ENCODE data around the gene ADORA2A.
A peak's percentile ranks its signal among the peaks of the same experiment; 100 is the strongest.
"Not testable (repeated sequence)": the region's sequence is repeated elsewhere in the genome, so short reads cannot be mapped to it uniquely, and the experiment has no call there.

The ADORA2A gene

GRCh38 chr22:24465975-24466374, 38.6 kb downstream of the ADORA2A start:
- Mint-ChIP-seq H3K4me3 (no peak overlapping the region), H3K27ac (no peak overlapping the region), H3K36me3 (no peaks in the 10 kb centered on the region), H3K27me3 (no peaks in the 10 kb centered on the region), H3K9me3 (no peaks in the 10 kb centered on the region), H3K4me1 (peaks cover 4% of the 10 kb centered on the region)

DNA sequence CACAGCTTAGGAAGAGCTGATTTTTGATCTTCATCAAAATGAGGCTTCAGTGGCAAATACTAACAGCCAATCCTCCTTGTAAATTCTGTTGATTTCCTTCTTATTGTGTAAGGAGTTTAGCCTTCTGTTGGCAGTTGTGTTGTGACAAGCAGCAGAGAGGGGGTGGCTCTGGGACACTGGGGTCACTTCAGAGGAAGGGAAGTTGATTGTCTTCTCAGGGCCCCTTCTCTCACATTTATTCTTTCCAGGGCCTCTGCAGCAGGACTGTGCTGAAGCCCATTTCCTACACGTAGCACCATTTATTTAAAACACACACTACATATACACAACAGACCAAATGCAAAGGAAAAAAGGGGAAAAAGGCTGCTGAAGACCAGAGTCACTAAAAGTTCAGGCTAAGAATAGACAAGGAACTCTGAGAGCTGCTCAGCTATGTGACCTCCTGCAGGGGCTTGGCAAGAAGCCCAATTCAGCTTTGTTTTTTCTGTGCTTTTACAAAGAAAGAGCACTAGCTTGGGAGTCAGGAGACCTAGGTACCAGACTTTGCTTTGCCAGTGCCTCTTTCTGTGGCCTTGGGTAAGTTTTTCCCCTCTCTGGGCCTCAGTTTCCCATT, 39.4 kb downstream of the ADORA2A start:
- Mint-ChIP-seq H3K4me3 (no peak overlapping the region), H3K9me3 (no peaks in the 10 kb centered on the region), H3K36me3 (no peaks in the 10 kb centered on the region), H3K27ac (no peak overlapping the region), H3K27me3 (no peaks in the 10 kb centered on the region), H3K4me1 (peaks cover 4% of the 10 kb centered on the region)

DNA sequence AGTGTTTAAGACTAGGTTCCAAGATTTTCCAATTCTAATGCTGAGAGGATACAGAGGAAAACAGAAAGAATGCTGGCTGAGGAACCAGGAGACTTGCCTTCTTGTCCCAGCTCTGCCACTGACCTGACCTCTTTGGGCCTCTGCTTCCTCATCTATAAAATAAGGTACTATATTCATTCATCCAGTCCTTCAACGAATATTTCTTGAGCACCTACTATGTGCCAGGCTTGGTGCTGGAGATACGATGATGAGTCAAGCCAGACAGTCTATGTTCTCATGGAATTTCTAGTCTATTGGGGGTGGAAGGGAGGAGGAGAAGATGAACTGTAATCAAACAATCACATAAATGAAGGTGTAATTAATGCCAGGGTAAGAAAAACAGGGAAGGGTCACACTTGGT, 39.9 kb downstream of the ADORA2A start:
- H3K4me3 Mint-ChIP-seq = no peak overlapping the region
- no peak overlapping the region for H3K27ac Mint-ChIP-seq

GRCh38 chr22:24471570-24471969, 44.2 kb downstream of the ADORA2A start:
- Mint-ChIP-seq H3K9me3 (peaks cover 6% of the 10 kb centered on the region), H3K4me3 (no peak overlapping the region), H3K27ac (no peak overlapping the region), H3K27me3 (no peaks in the 10 kb centered on the region), H3K36me3 (no peaks in the 10 kb centered on the region), H3K4me1 (no peaks in the 10 kb centered on the region)

More for the DNA sequence above, 39.9 kb downstream of the ADORA2A start:
- Mint-ChIP-seq H3K27me3 (no peaks in the 10 kb centered on the region), H3K9me3 (no peaks in the 10 kb centered on the region), H3K4me1 (peaks cover 4% of the 10 kb centered on the region), H3K36me3 (no peaks in the 10 kb centered on the region)

- Mint-ChIP-seq H3K36me3 (peaks cover 2% of the 10 kb centered on the region), H3K9me3 (peaks cover 6% of the 10 kb centered on the region), H3K27me3 (no peaks in the 10 kb centered on the region), H3K27ac (no peak overlapping the region), H3K4me3 (no peak overlapping the region), H3K4me1 (no peaks in the 10 kb centered on the region)
These were observed 45.9 kb downstream of the ADORA2A start for GRCh38 chr22:24473284-24473683.

- peaks cover 2% of the 10 kb centered on the region for H3K36me3 Mint-ChIP-seq
- H3K9me3 Mint-ChIP-seq = peaks cover 6% of the 10 kb centered on the region
- H3K27me3 Mint-ChIP-seq = no peaks in the 10 kb centered on the region
- no peaks in the 10 kb centered on the region for H3K4me1 Mint-ChIP-seq
- no peak overlapping the region for H3K4me3 Mint-ChIP-seq
- no peak overlapping the region for H3K27ac Mint-ChIP-seq
These were observed 46.8 kb downstream of the ADORA2A start for GRCh38 chr22:24474221-24474620.

GRCh38 chr22:24474649-24475255, 47.4 kb downstream of the ADORA2A start:
- Mint-ChIP-seq H3K36me3 (peaks cover 2% of the 10 kb centered on the region), H3K4me1 (no peaks in the 10 kb centered on the region), H3K27me3 (no peaks in the 10 kb centered on the region), H3K9me3 (peaks cover 6% of the 10 kb centered on the region), H3K4me3 (no peak overlapping the region), H3K27ac (no peak overlapping the region)

DNA sequence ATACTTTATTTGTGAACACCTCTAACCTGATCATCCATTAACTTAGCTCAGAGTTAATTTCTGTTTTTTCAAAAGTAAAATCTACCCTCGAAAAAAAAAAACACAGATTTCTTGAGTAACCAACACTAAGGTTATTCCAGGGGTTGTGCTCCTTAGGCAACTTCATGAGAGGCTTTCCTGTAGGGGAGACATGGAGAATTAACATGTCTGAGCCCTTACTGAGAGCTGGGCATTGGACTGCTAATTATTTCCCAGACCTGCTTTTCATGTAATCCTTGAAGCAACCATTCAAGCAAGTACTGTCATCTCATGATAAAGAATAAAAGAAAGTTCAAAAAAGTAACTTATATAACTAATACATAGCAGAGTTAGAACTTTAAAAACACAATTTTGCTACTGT, 54.2 kb downstream of the ADORA2A start:
- Mint-ChIP-seq H3K4me3 (no peak overlapping the region), H3K9me3 (no peaks in the 10 kb centered on the region), H3K27ac (no peak overlapping the region), H3K4me1 (peaks cover 12% of the 10 kb centered on the region), H3K27me3 (no peaks in the 10 kb centered on the region), H3K36me3 (peaks cover 2% of the 10 kb centered on the region)

DNA sequence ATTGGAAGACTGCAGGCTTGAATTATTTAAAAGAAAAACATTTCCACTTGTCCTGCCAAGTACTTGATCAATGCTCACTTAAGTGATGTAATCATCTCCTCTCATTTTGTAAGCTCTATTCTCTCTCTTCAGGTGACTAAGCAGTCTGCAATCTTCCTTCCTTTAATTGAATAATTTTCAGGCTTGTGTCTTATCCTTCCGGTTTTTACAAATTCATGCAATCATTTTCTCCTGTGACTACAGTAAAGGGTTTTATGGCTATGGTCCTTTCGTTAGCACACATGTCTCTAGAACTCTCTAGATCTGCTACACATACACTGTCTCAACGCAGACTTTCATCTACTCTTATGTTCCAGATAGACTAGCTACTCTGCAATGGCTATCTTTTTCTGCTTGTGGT, 55.2 kb downstream of the ADORA2A start:
- H3K4me1 Mint-ChIP-seq = peaks cover 12% of the 10 kb centered on the region
- H3K9me3 Mint-ChIP-seq = no peaks in the 10 kb centered on the region
- no peaks in the 10 kb centered on the region for H3K36me3 Mint-ChIP-seq
- H3K27ac Mint-ChIP-seq = peak overlapping the region; percentile 1
- H3K4me3 Mint-ChIP-seq = no peak overlapping the region
- H3K27me3 Mint-ChIP-seq = no peaks in the 10 kb centered on the region

GRCh38 chr22:24482998-24483397, 55.6 kb downstream of the ADORA2A start:
- Mint-ChIP-seq H3K27ac (peak overlapping the region; percentile 1), H3K36me3 (no peaks in the 10 kb centered on the region), H3K4me3 (no peak overlapping the region), H3K9me3 (no peaks in the 10 kb centered on the region), H3K4me1 (peaks cover 12% of the 10 kb centered on the region), H3K27me3 (no peaks in the 10 kb centered on the region)

- Mint-ChIP-seq H3K4me3 (no peak overlapping the region), H3K4me1 (peaks cover 12% of the 10 kb centered on the region), H3K36me3 (no peaks in the 10 kb centered on the region), H3K27ac (peak overlapping the region; percentile 37), H3K27me3 (no peaks in the 10 kb centered on the region), H3K9me3 (no peaks in the 10 kb centered on the region)
These were observed 56.7 kb downstream of the ADORA2A start for GRCh38 chr22:24483976-24484545.

GRCh38 chr22:24485170-24485569, 57.8 kb downstream of the ADORA2A start:
- Mint-ChIP-seq H3K4me3 (no peak overlapping the region), H3K36me3 (no peaks in the 10 kb centered on the region), H3K27ac (no peak overlapping the region), H3K4me1 (peaks cover 12% of the 10 kb centered on the region), H3K27me3 (no peaks in the 10 kb centered on the region), H3K9me3 (no peaks in the 10 kb centered on the region)

DNA sequence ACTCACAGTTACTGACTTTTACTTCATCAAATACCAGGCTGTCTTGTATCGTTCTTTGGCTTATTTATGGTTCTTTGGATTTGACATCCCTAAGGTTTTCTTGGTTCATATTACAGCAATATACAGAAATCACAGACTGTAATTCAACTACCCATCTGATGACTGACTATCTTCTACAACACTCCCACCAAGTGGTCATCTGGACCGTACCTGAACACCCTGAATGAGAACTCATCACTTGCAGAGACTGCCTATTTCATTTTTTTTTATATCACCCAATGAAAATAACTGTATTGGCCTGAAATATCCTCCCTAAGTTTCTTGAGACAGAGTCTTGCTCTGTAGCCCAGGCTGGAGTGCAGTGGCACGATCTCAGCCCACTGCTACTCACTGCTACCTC, 58.2 kb downstream of the ADORA2A start:
- H3K4me1 Mint-ChIP-seq = peaks cover 12% of the 10 kb centered on the region
- H3K9me3 Mint-ChIP-seq = no peaks in the 10 kb centered on the region
- no peak overlapping the region for H3K4me3 Mint-ChIP-seq
- H3K36me3 Mint-ChIP-seq = no peaks in the 10 kb centered on the region
- H3K27me3 Mint-ChIP-seq = no peaks in the 10 kb centered on the region
- H3K27ac Mint-ChIP-seq = no peak overlapping the region

DNA sequence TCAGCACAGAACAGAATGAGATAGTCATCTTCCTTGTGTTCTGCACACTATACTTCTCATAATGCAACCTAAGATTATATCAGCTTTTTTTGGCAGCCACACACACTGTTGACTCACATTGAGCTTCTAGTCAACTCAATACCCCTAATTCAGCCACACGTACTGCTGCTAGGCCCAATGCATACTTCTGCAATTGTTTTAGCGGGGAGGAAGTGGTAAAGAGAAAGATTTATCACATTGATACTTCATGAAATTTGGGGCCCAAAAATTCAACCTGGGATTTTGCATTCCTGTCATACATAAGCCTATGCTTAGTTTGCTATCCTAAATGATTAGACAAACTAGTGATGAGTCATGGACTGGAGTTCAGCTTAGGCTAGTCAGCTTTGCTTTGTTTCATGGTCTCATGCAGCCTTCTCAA, 59.1 kb downstream of the ADORA2A start:
- H3K27ac Mint-ChIP-seq = peak overlapping the region; percentile 8
- H3K36me3 Mint-ChIP-seq = no peaks in the 10 kb centered on the region
- H3K9me3 Mint-ChIP-seq = no peaks in the 10 kb centered on the region
- H3K4me1 Mint-ChIP-seq = peaks cover 12% of the 10 kb centered on the region
- no peaks in the 10 kb centered on the region for H3K27me3 Mint-ChIP-seq
- H3K4me3 Mint-ChIP-seq = no peak overlapping the region

DNA sequence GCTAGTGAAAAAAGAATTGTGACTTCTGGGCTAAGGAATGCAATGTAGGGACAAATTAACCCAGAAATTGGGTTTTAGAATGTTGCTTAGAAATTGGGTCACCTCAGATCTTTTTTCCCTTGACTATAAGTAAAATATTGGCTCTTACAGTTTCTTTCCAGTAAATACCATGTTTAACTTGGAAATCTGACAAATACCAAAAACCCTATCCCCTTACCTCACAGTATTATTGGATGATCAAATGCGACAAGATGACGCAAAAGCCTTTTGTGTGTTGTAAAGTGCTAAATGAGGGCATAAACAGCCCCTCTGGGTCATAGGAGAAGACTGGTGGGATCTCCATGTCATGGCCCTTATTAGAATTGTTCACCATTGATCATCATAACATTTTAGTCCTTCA, 61.6 kb downstream of the ADORA2A start:
- Mint-ChIP-seq H3K4me1 (no peaks in the 10 kb centered on the region), H3K4me3 (no peak overlapping the region), H3K27ac (no peak overlapping the region), H3K9me3 (no peaks in the 10 kb centered on the region), H3K36me3 (no peaks in the 10 kb centered on the region), H3K27me3 (peaks cover 11% of the 10 kb centered on the region)

DNA sequence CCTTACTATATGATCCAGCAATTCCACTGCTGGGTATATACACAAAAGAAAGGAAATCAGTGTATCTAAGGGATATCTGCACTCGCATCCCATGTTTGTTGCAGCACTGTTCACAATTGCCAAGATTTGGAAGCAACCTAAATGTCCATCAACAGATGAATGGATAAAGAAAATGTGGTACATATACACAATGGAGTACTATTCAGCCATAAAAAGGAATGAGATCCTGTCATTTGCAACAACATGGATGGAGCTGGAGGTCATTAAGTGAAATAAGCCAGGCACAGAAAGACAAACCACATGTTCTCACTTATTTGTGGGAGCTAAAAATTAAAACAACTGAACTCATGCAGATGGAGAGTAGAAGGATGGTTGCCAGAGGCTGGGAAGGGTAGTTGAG, 62.0 kb downstream of the ADORA2A start:
- not testable (repeated sequence) for H3K9me3 Mint-ChIP-seq

More for the DNA sequence above, 62.0 kb downstream of the ADORA2A start:
- H3K27ac Mint-ChIP-seq, H3K4me3 Mint-ChIP-seq, H3K36me3 Mint-ChIP-seq, H3K4me1 Mint-ChIP-seq: not testable (repeated sequence)
- H3K27me3 Mint-ChIP-seq = peaks cover 13% of the 10 kb centered on the region

All from activated naive CD4-positive, alpha-beta T cell treated with anti-CD3 and anti-CD28 coated beads, Interleukin-2, amount 50 U/mL, for 24 hours (primary cell).